ENCODE measurements around the gene CD19.
A peak's percentile ranks its signal among the peaks of the same experiment; 100 is the strongest.
"Not testable (repeated sequence)": the region's sequence is repeated elsewhere in the genome, so short reads cannot be mapped to it uniquely, and the experiment has no call there.

Gene CD19

GRCh38 chr16:28974437-28975157 is 42.8 kb downstream of the CD19 start, which contains the start of gene SPNS1:
SPNS1 (plus strand) TSS chr16:28974778; CDS start chr16:28975152, 374 bp downstream.
- no peak for TF ChIP-seq CTCF (IDR thresholded peaks at IDR 0.05)
- peak; percentile 98 for DNase-seq (ENCODE audit: low spot score)
- H3K4me3 ChIP-seq, result peak within 1 kb of the TSS; percentile 84
- peak within 1 kb of the TSS; percentile 79 to 81 for H3K27ac ChIP-seq

- Histone ChIP-seq H3K4me3 (peak overlapping the region; percentile 84), H3K27ac (peak overlapping the region; percentile 79 to 81)
- TF ChIP-seq CTCF (IDR thresholded peaks at IDR 0.05), result no peak
- DNase-seq (ENCODE audit: low spot score), result no peak
These were observed 43.4 kb downstream of the CD19 start for GRCh38 chr16:28975158-28975599.

GRCh38 chr16:28977703-28978662 is 46.2 kb downstream of the CD19 start:
- H3K27ac ChIP-seq, result no peak overlapping the region
- no peak for TF ChIP-seq CTCF (IDR thresholded peaks at IDR 0.05)
- H3K4me3 ChIP-seq, result no peak overlapping the region
- DNase-seq (ENCODE audit: low spot score), result no peak

- H3K27ac ChIP-seq; DNase-seq (ENCODE audit: low spot score); H3K4me3 ChIP-seq: not testable (repeated sequence)
These were observed 48.6 kb downstream of the CD19 start for GRCh38 chr16:28980330-28980729.

- DNase-seq (ENCODE audit: low spot score), result no peak
- Histone ChIP-seq H3K27ac (no peak overlapping the region), H3K4me3 (no peak overlapping the region)
- TF ChIP-seq CTCF (IDR thresholded peaks at IDR 0.05), result no peak
These were observed 49.2 kb downstream of the CD19 start for GRCh38 chr16:28980929-28981328.

- no peak for DNase-seq (ENCODE audit: low spot score)
- H3K4me3 ChIP-seq, result no peak overlapping the region
- TF ChIP-seq CTCF (IDR thresholded peaks at IDR 0.05), result no peak
- H3K27ac ChIP-seq, result no peak overlapping the region
These were observed 49.7 kb downstream of the CD19 start for GRCh38 chr16:28981517-28981916.

- Histone ChIP-seq H3K4me3 (no peak overlapping the region), H3K27ac (no peak overlapping the region)
- no peak for TF ChIP-seq CTCF (IDR thresholded peaks at IDR 0.05)
- no peak for DNase-seq (ENCODE audit: low spot score)
These were observed 50.6 kb downstream of the CD19 start for GRCh38 chr16:28982418-28982817.

Data from coronary artery (tissue), 2 donors.